ENCODE data around the gene THRA.

- TF ChIP-seq CTCF (conservative IDR thresholded peaks at IDR 0.05; ENCODE audit: low read depth, low read length) (no peak), EZH2 (IDR thresholded peaks at IDR 0.05; ENCODE audit: borderline replicate concordance, low read depth, low read length, poor library complexity, severe bottlenecking) (no peak)
Measured at GRCh38 chr17:40110026-40110845, 47.5 kb downstream of the THRA start.
